NCI-H526 treated with DMSO at 0.1 percent for 48 hours (cell line): ENCODE results near the gene KLHL7.
A peak's percentile ranks its signal among the peaks of the same experiment; 100 is the strongest.

Source experiments
- DNase-seq: peaks from one replicate; lab custom pipeline; 2025; lab: John Stamatoyannopoulos, UW

The KLHL7 gene

GRCh38 chr7:23105644-23106056 is at the start of gene KLHL7:
KLHL7 (plus strand) TSS chr7:23105785; CDS start chr7:23106027, 242 bp downstream.
- DNase-seq, result peak; percentile 89

- DNase-seq, result no peak
Observed at GRCh38 chr7:23058408-23059096, 47.0 kb upstream of the KLHL7 start.

- DNase-seq, result no peak
Observed at GRCh38 chr7:23061327-23061726, 44.3 kb upstream of the KLHL7 start.

- no peak for DNase-seq
Observed at GRCh38 chr7:23062452-23062851, 43.1 kb upstream of the KLHL7 start.

GRCh38 chr7:23065974-23066373 is 39.6 kb upstream of the KLHL7 start:
- no peak for DNase-seq

- no peak for DNase-seq
Observed at GRCh38 chr7:23067271-23067670, 38.3 kb upstream of the KLHL7 start.

GRCh38 chr7:23072048-23072447 is 33.5 kb upstream of the KLHL7 start:
- no peak for DNase-seq

GRCh38 chr7:23072922-23073321 is 32.7 kb upstream of the KLHL7 start:
- no peak for DNase-seq

GRCh38 chr7:23074443-23075261 is 30.9 kb upstream of the KLHL7 start:
- DNase-seq, result no peak

- DNase-seq, result no peak
Observed at GRCh38 chr7:23075571-23075970, 30.0 kb upstream of the KLHL7 start.

GRCh38 chr7:23076772-23077171 is 28.8 kb upstream of the KLHL7 start:
- no peak for DNase-seq

GRCh38 chr7:23093111-23093510 is 12.5 kb upstream of the KLHL7 start:
- no peak for DNase-seq

GRCh38 chr7:23093546-23093945 is 12.0 kb upstream of the KLHL7 start:
- no peak for DNase-seq

GRCh38 chr7:23096518-23097290 is 8.9 kb upstream of the KLHL7 start:
- no peak for DNase-seq

- DNase-seq, result no peak
Observed at GRCh38 chr7:23098029-23098428, 7.6 kb upstream of the KLHL7 start.

- DNase-seq, result no peak
Observed at GRCh38 chr7:23098460-23098859, 7.1 kb upstream of the KLHL7 start.

- DNase-seq, result no peak
Observed at GRCh38 chr7:23100697-23101096, 4.9 kb upstream of the KLHL7 start.

GRCh38 chr7:23105086-23105643 is 420 bp upstream of the KLHL7 start:
- DNase-seq, result peak; percentile 75

- peak; percentile 74 for DNase-seq
Observed at GRCh38 chr7:23106057-23106822, 655 bp downstream of the KLHL7 start.

GRCh38 chr7:23106823-23107663 is 1.5 kb downstream of the KLHL7 start:
- no peak for DNase-seq

- no peak for DNase-seq
Observed at GRCh38 chr7:23107781-23108180, 2.2 kb downstream of the KLHL7 start.
